K562 (cell line): ENCODE data around the gene PFDN4. TPM values are rescaled to one million over a fixed set of nuclear protein-coding genes. Genes with fewer than 3 reads are reported as not detected.

Source experiments
- ATAC-seq: fragments of 200-7000 bp; cut with Tn5 transposase; 3 replicates; pipeline ENCODE4 v1.9.1; 2020; ENCODE audit warnings: moderate library complexity
- BruUV-seq: library from RNA; stranded (reverse); fragments of 400-500 nt; replicated peaks from 2 replicates; lab custom pipeline; 2021; lab: Mats Ljungman, UMichigan
- CTCF ChIA-PET: fragments of 300-600 bp; formaldehyde crosslinking; extraction: SDS; loops from one replicate; lab custom pipeline; 2021; ENCODE audit warnings: low intra/inter-chr PET ratio; lab: Yijun Ruan, JAX
- POLR2A ChIA-PET: fragments of 300-600, 350-650 bp; sonication (Branson Sonifier 250); formaldehyde crosslinking; extraction: SDS; loops from one replicate; lab custom pipeline; 2021; ENCODE audit warnings: antibody characterized with exemption, inconsistent platforms; lab: Yijun Ruan, JAX
- DNase-seq, 4 experiments: peaks; one replicate each; pipeline versions ENCODE4 v3.0.0 to v3.0.0-alpha.2; 2011 to 2018; ENCODE audit warnings: low spot score in 3 of 4, mixed read lengths in 3 of 4; ENCODE audit errors: extremely low read depth in 1 of 4
- FAIRE-seq: peaks from 2 replicates; lab custom pipeline; 2011; peaks lifted over from hg19 to GRCh38; lab: Jason Lieb, UNC
- H2AFZ ChIP-seq: 2 replicates; pipeline ENCODE4 v1.6.0; 2011; ENCODE audit warnings: low read depth, low read length, control low read depth, inconsistent platforms
- H3K27ac ChIP-seq: fragments of 200-600 bp; 3 replicates; pipeline ENCODE4 v1.8.0; 2011; ENCODE audit warnings: low read depth, mild to moderate bottlenecking, control low read depth, inconsistent platforms, low read length, moderate library complexity, mixed read lengths; ENCODE audit errors: extremely low read depth
- H3K27me3 ChIP-seq, 2 experiments: fragments of 300-600 bp in 1 of 2; 2 replicates in 1 of 2; 3 replicates in 1 of 2; pipeline versions ENCODE4 v1.6.0 to v1.8.0; 2011; ENCODE audit warnings: inconsistent platforms in 2 of 2, low read length in 2 of 2, mild to moderate bottlenecking in 1 of 2, mixed read lengths in 1 of 2, moderate library complexity in 1 of 2; ENCODE audit not compliant: control insufficient read depth in 2 of 2, insufficient read depth in 2 of 2
- H3K36me3 ChIP-seq: fragments of 300-600 bp; 3 replicates; pipeline ENCODE4 v1.8.0; 2011; ENCODE audit warnings: mild to moderate bottlenecking, low read length, inconsistent platforms; ENCODE audit not compliant: control insufficient read depth, insufficient read depth
- H3K4me1 ChIP-seq, 2 experiments: fragments of 200-600 bp in 1 of 2; replicated peaks in 1 of 2; 2 replicates in 1 of 2; 3 replicates in 1 of 2; pipeline versions ENCODE4 v1.5.1 to v1.8.0; 2011; ENCODE audit warnings: inconsistent platforms in 2 of 2, low read length in 2 of 2, mild to moderate bottlenecking in 1 of 2, mixed read lengths in 1 of 2, moderate library complexity in 1 of 2; ENCODE audit not compliant: control insufficient read depth in 2 of 2, insufficient read depth in 2 of 2
- H3K4me2 ChIP-seq: 2 replicates; pipeline ENCODE4 v1.6.1; 2011; ENCODE audit warnings: low read length, control low read depth, inconsistent platforms, mixed read lengths; ENCODE audit not compliant: insufficient read depth
- H3K4me3 ChIP-seq: fragments of 200-600 bp; sonication (generic), shearing (Covaris generic); 2 replicates; pipeline ENCODE4 v1.5.1; 2016; ENCODE audit warnings: control low read depth, inconsistent platforms
- H3K79me2 ChIP-seq: fragments of 200-600 bp; 3 replicates; pipeline ENCODE4 v1.8.0; 2011; ENCODE audit warnings: low read length, inconsistent platforms; ENCODE audit not compliant: control insufficient read depth, insufficient read depth
- H3K9ac ChIP-seq, 2 experiments: 2 replicates each; pipeline versions ENCODE4 v1.6.0 to v1.6.1; 2011; ENCODE audit warnings: low read depth in 2 of 2, low read length in 2 of 2, control low read depth in 1 of 2, inconsistent platforms in 1 of 2, mild to moderate bottlenecking in 1 of 2, mixed read lengths in 1 of 2; ENCODE audit not compliant: insufficient read depth in 1 of 2
- H3K9me1 ChIP-seq: one replicate; pipeline ENCODE4 v1.6.0; 2011; ENCODE audit warnings: inconsistent platforms, mild to moderate bottlenecking, low read length, moderate library complexity; ENCODE audit not compliant: control insufficient read depth, insufficient read depth
- H3K9me3 ChIP-seq: replicated peaks from 2 replicates; pipeline ENCODE4 v1.5.1; 2011; ENCODE audit warnings: low read depth, low read length, inconsistent platforms; ENCODE audit not compliant: control insufficient read depth, insufficient read depth
- H4K20me1 ChIP-seq: replicated peaks from 2 replicates; pipeline ENCODE4 v1.6.1; 2011; ENCODE audit warnings: low read length, inconsistent platforms, mixed read lengths; ENCODE audit not compliant: control insufficient read depth, insufficient read depth
- CBFA2T2 ChIP-seq: fragments of 450-650 bp; conservative IDR thresholded peaks from 2 replicates; pipeline ENCODE4 v1.6.1; 2017; ENCODE audit warnings: mild to moderate bottlenecking
- ESRRB ChIP-seq: fragments of 250-450 bp; sonication (Bioruptor Pico); IDR thresholded peaks from 2 replicates; pipeline ENCODE4 v1.5.0; 2020; ENCODE audit warnings: mild to moderate bottlenecking, moderate library complexity, borderline replicate concordance
- HBP1 ChIP-seq: fragments of 450-650 bp; formaldehyde crosslinking; IDR thresholded peaks from 2 replicates; pipeline ENCODE4 v1.4.0; 2022; ENCODE audit warnings: missing genetic modification characterization
- HMG20B ChIP-seq: fragments of 250-450 bp; sonication (Bioruptor Pico); IDR thresholded peaks from 2 replicates; pipeline ENCODE4 v1.5.0; 2021; ENCODE audit warnings: mild to moderate bottlenecking
- IFI16 ChIP-seq: fragments of 250-450 bp; sonication (Bioruptor Pico); IDR thresholded peaks from 2 replicates; pipeline ENCODE4 v2.1.2; 2022; ENCODE audit warnings: mild to moderate bottlenecking, inconsistent platforms
- MCM3 ChIP-seq: fragments of 450-650 bp; IDR thresholded peaks from 2 replicates; pipeline ENCODE4 v1.6.1; 2016
- MECOM ChIP-seq: fragments of 250-450 bp; sonication (Bioruptor Pico); IDR thresholded peaks from 2 replicates; pipeline ENCODE4 v1.8.0; 2022; ENCODE audit warnings: inconsistent platforms
- MEF2A ChIP-seq: IDR thresholded peaks from 2 replicates; pipeline ENCODE4 v1.6.1; 2011; ENCODE audit warnings: low read depth, mild to moderate bottlenecking, low read length, moderate library complexity; ENCODE audit not compliant: control insufficient read depth
- NR0B1 ChIP-seq: fragments of 450-650 bp; IDR thresholded peaks from one replicate; pipeline ENCODE4 v1.6.1; 2018; ENCODE audit warnings: mild to moderate bottlenecking, moderate library complexity; ENCODE audit not compliant: partially characterized antibody
- NR2C1 ChIP-seq, 2 experiments: fragments of 450-650 bp; IDR thresholded peaks; 2 replicates each; pipeline ENCODE4 v1.6.1; 2017; ENCODE audit warnings: mild to moderate bottlenecking in 2 of 2, antibody characterized with exemption in 1 of 2, inconsistent platforms in 1 of 2, missing compliant biosample characterization in 1 of 2, missing genetic modification characterization in 1 of 2
- PCBP1 ChIP-seq: fragments of 200-400 bp; formaldehyde crosslinking; IDR thresholded peaks from 2 replicates; pipeline ENCODE4 v1.6.1; 2018; ENCODE audit warnings: mild to moderate bottlenecking, low read depth, low read length; ENCODE audit not compliant: poor library complexity, severe bottlenecking
- RBM25 ChIP-seq: fragments of 200-400 bp; formaldehyde crosslinking; IDR thresholded peaks from 2 replicates; pipeline ENCODE4 v1.6.1; 2018; ENCODE audit warnings: low read length, low read depth, moderate library complexity; ENCODE audit not compliant: severe bottlenecking
- RBM39 ChIP-seq: fragments of 200-400 bp; formaldehyde crosslinking; optimal IDR thresholded peaks from 2 replicates; pipeline ENCODE3; 2018; ENCODE audit warnings: low read depth, low read length
- SETDB1 ChIP-seq: IDR thresholded peaks from one replicate; pipeline ENCODE4 v1.6.1; 2012; ENCODE audit warnings: low read length, control low read depth, inconsistent platforms
- SMAD1 ChIP-seq: fragments of 150-350 bp; IDR thresholded peaks from 2 replicates; pipeline ENCODE4 v1.6.1; 2014; ENCODE audit warnings: low read length, low read depth; ENCODE audit not compliant: partially characterized antibody
- ZNF175 ChIP-seq: fragments of 200-800 bp; sonication (Bioruptor generic); IDR thresholded peaks from 2 replicates; pipeline ENCODE4 v1.6.1; 2016; ENCODE audit warnings: low read depth, mild to moderate bottlenecking, missing genetic modification characterization, missing compliant biosample characterization
- ZNF444 ChIP-seq: fragments of 250-450 bp; sonication (Bioruptor Pico); IDR thresholded peaks from 2 replicates; pipeline ENCODE4 v1.4.0; 2020; ENCODE audit warnings: mild to moderate bottlenecking, moderate library complexity
- WGBS: fragments of 100-300 bp; shearing (Covaris generic); methylation state at CpG from one replicate; pipeline ENCODE4 v1.1.6; 2016; ENCODE audit warnings: low coverage, mixed read lengths; ENCODE audit not compliant: insufficient coverage; ENCODE audit errors: missing lambda C conversion rate; 5-methylcytosine and 5-hydroxymethylcytosine counted together
- in situ Hi-C: fragments of 300-500 bp; cut with MboI; formaldehyde crosslinking; loops from 4 replicates; pipeline ENCODE4 v1.15.0; 2018; ENCODE audit warnings: inconsistent platforms, mixed read lengths
- intact Hi-C: fragments of 100-400 bp; cut with micrococcal nuclease; formaldehyde crosslinking; loops from 2 replicates; pipeline ENCODE4 v1.14.2; 2022
- polyA plus RNA-seq, 8 experiments: library from polyadenylated mRNA; depleted of rRNA in 4 of 8; stranded (reverse) in 5 of 8; unstranded in 3 of 8; fragments of >200 nt; fragmentation: Nextera tagmentation in 2 of 8; fragmentation: Illumina TruSeq in 1 of 8; extraction: Ambion mirVana in 2 of 8; extraction: Trizol in 1 of 8; gene quantifications; 2 replicates each; pipeline versions ENCODE4 v1.2.1 to v1.2.3, GENCODE V29; 2011 to 2014; ENCODE audit warnings: inconsistent platforms in 1 of 8, missing spikeins in 1 of 8
- total RNA-seq, 7 experiments: library from RNA; depleted of rRNA in 6 of 7; stranded (reverse); fragments of >200 nt in 6 of 7; fragmentation: Illumina TruSeq in 2 of 7; extraction: Trizol in 2 of 7; gene quantifications; 2 replicates each; pipeline versions ENCODE4 v1.2.1 to v1.2.3, GENCODE V29; 2011 to 2021; ENCODE audit warnings: low replicate concordance in 1 of 7

PFDN4 gene
- total and polyA plus RNA-seq, 9 of the 15 experiments (the other 6 are each of a cell fraction or from before 2014, with no cell fraction given): 60.1 to 214 (median 122) TPM

GRCh38 chr20:54229566-54230160 is 21.8 kb downstream of the PFDN4 start:
- H3K4me1 ChIP-seq: no peaks in the 10 kb centered on the region
- H3K27me3 ChIP-seq: no peaks in the 10 kb centered on the region
- TF ChIP-seq SMAD1 (no peak), CBFA2T2 (no peak), MCM3 (no peak), HBP1 (CRISPR knock-in tag) (no peak), NR0B1 (no peak), PCBP1 (no peak), SETDB1 (no peak), ZNF444 (no peak), IFI16 (CRISPR knock-in tag) (no peak), HMG20B (CRISPR knock-in tag) (no peak), NR2C1 (IDR thresholded peaks at IDR 0.05) (no peak), NR2C1 (tag; IDR thresholded peaks at IDR 0.05) (no peak), MEF2A (no peak), RBM25 (no peak), RBM39 (no peak), ZNF175 (CRISPR knock-in tag) (no peak), MECOM (CRISPR knock-in tag) (no peak), ESRRB (CRISPR knock-in tag) (no peak)
- no peaks in the 10 kb centered on the region for H3K9me3 ChIP-seq
- intact Hi-C loops: no loop called here
- H3K4me2 ChIP-seq: no peak overlapping the region
- POLR2A ChIA-PET: interaction anchor here (1.5 kb wide), 1 partner anchor 21 kb away, joined by 6 read pairs; the partner anchor contains the start of gene PFDN4
- no peaks in the 10 kb centered on the region for H3K79me2 ChIP-seq
- H4K20me1 ChIP-seq: no peaks in the 10 kb centered on the region
- H3K4me3 ChIP-seq: no peak overlapping the region
- no peaks in the 10 kb centered on the region for H3K9me1 ChIP-seq
- BruUV-seq: no TSS peak
- DNase-seq: no peak
- CTCF ChIA-PET: no interaction called here
- H3K27ac ChIP-seq: no peak overlapping the region
- no peak overlapping the region for H3K9ac ChIP-seq
- in situ Hi-C loops: loop anchor here (10.0 kb wide), 1 partner anchor 1245 kb away; no protein-coding TSS in a partner anchor
- no peak overlapping the region for H2AFZ ChIP-seq
- H3K36me3 ChIP-seq: no peaks in the 10 kb centered on the region
- FAIRE-seq: no peak
- WGBS: 0% methylated on average over 2 of the region's 2 CpGs
- no peak for ATAC-seq
